Measurements from ENCODE around the gene CPED1. TPM values are rescaled to one million over a fixed set of nuclear protein-coding genes. Genes with fewer than 3 reads are reported as not detected.

Gene CPED1
- total RNA-seq, 6 donors from 2014 or later, result 12.9 to 31.6 (median 18.1) TPM

GRCh38 chr7:121187222-121187621 is 198.7 kb downstream of the CPED1 start:
- H3K27me3 ChIP-seq, result no peaks in the 10 kb centered on the region
- no peak for TF ChIP-seq POLR2AphosphoS5 (IDR thresholded peaks at IDR 0.05)
- no peak for TF ChIP-seq CTCF (IDR thresholded peaks at IDR 0.05)
- ATAC-seq (ENCODE audit: low FRiP score in 2 of 2) (no peak), DNase-seq (no peak)
- WGBS, 2 donors, result 89 to 90% methylated on average over 3 of the region's 3 CpGs
- H3K36me3 ChIP-seq, result no peaks in the 10 kb centered on the region
- H3K27ac ChIP-seq, result no peak overlapping the region
- no peaks in the 10 kb centered on the region for H3K4me1 ChIP-seq
- no peaks in the 10 kb centered on the region for H3K9me3 ChIP-seq
- no peak overlapping the region for H3K4me3 ChIP-seq

- no peaks in the 10 kb centered on the region for H3K36me3 ChIP-seq
- TF ChIP-seq EP300 (IDR thresholded peaks at IDR 0.05), result no peak
- no peak for TF ChIP-seq POLR2AphosphoS5 (IDR thresholded peaks at IDR 0.05)
- TF ChIP-seq POLR2A (IDR thresholded peaks at IDR 0.05), result no peak
- no peak for TF ChIP-seq CTCF (IDR thresholded peaks at IDR 0.05)
- H3K4me3 ChIP-seq, result no peak overlapping the region
- no peaks in the 10 kb centered on the region for H3K9me3 ChIP-seq
- DNase-seq, result no peak
- no peak for ATAC-seq (ENCODE audit: low FRiP score in 2 of 2)
- H3K27me3 ChIP-seq, result no peaks in the 10 kb centered on the region
- H3K27ac ChIP-seq, result no peak overlapping the region
- no peaks in the 10 kb centered on the region for H3K4me1 ChIP-seq
Measured at GRCh38 chr7:121187676-121188075, 199.2 kb downstream of the CPED1 start.

GRCh38 chr7:121192834-121193233 is 204.3 kb downstream of the CPED1 start:
- DNase-seq (no peak), ATAC-seq (ENCODE audit: low FRiP score in 2 of 2) (no peak)
- Histone ChIP-seq H3K27ac (no peak overlapping the region), H3K9me3 (no peaks in the 10 kb centered on the region), H3K27me3 (no peaks in the 10 kb centered on the region), H3K4me3 (no peak overlapping the region), H3K36me3 (no peaks in the 10 kb centered on the region), H3K4me1 (no peaks in the 10 kb centered on the region)
- TF ChIP-seq EP300 (IDR thresholded peaks at IDR 0.05) (no peak), CTCF (IDR thresholded peaks at IDR 0.05) (no peak), POLR2AphosphoS5 (IDR thresholded peaks at IDR 0.05) (no peak), POLR2A (IDR thresholded peaks at IDR 0.05) (no peak)
- WGBS, 2 donors, result 83 to 88% methylated on average over 3 of the region's 3 CpGs

GRCh38 chr7:121195010-121195409 is 206.5 kb downstream of the CPED1 start:
- no peaks in the 10 kb centered on the region for H3K27me3 ChIP-seq
- TF ChIP-seq POLR2A (IDR thresholded peaks at IDR 0.05), result no peak
- no peak for TF ChIP-seq CTCF (IDR thresholded peaks at IDR 0.05)
- no peak for TF ChIP-seq EP300 (IDR thresholded peaks at IDR 0.05)
- no peak for TF ChIP-seq POLR2AphosphoS5 (IDR thresholded peaks at IDR 0.05)
- no peaks in the 10 kb centered on the region for H3K9me3 ChIP-seq
- H3K36me3 ChIP-seq, result no peaks in the 10 kb centered on the region
- H3K4me1 ChIP-seq, result no peaks in the 10 kb centered on the region
- no peak for DNase-seq
- H3K4me3 ChIP-seq, result no peak overlapping the region
- H3K27ac ChIP-seq, result no peak overlapping the region
- ATAC-seq (ENCODE audit: low FRiP score in 2 of 2), result no peak

GRCh38 chr7:121195874-121196273 is 207.4 kb downstream of the CPED1 start:
- H3K27me3 ChIP-seq, result no peaks in the 10 kb centered on the region
- H3K27ac ChIP-seq, result no peak overlapping the region

More at GRCh38 chr7:121195874-121196273, 207.4 kb downstream of the CPED1 start:
- Histone ChIP-seq H3K9me3 (no peaks in the 10 kb centered on the region), H3K36me3 (no peaks in the 10 kb centered on the region), H3K4me3 (no peak overlapping the region), H3K4me1 (no peaks in the 10 kb centered on the region)
- ATAC-seq (ENCODE audit: low FRiP score in 2 of 2) (no peak), DNase-seq (no peak)
- TF ChIP-seq CTCF (IDR thresholded peaks at IDR 0.05) (no peak), EP300 (IDR thresholded peaks at IDR 0.05) (no peak), POLR2A (IDR thresholded peaks at IDR 0.05) (no peak), POLR2AphosphoS5 (IDR thresholded peaks at IDR 0.05) (no peak)
- 71 to 86% methylated on average over 3 of the region's 3 CpGs for WGBS, 2 donors

Data from upper lobe of left lung (tissue), 6 donors.